ENCODE results near the gene MEIOSIN. TPM values are rescaled to one million over a fixed set of nuclear protein-coding genes. Genes with fewer than 3 reads are reported as not detected.

Gene MEIOSIN
- total RNA-seq, 1 donor from 2014 or later = not detected

DNA sequence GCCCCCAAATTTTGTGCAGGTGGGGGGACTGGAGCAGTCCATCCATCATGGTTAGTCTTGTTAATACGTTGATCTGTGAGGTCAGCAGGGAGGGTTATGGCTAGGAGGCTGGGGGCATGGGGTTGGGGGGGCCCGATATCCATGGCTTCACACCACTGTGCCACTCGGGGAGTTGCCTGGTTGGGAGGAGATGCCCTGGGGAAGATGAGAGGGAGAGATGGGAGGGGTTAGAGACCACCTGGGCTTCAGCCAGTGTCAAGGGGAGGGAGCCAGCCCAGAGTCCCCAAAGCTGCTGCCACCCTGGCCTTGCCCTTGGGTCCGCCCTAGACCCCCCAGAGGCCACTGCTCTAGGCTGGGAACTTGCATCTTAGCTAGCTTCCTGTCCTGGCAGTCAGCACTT is 50.9 kb downstream of the MEIOSIN start:
- no peak for DNase-seq (ENCODE audit: low spot score, unreplicated experiment)
- H3K9me3 Mint-ChIP-seq (ENCODE audit: low read depth) = no peaks in the 10 kb centered on the region
- no peaks in the 10 kb centered on the region for H3K27me3 Mint-ChIP-seq
- no peak overlapping the region for H3K4me3 Mint-ChIP-seq (ENCODE audit: low read depth)
- TF ChIP-seq, protein P1, sequence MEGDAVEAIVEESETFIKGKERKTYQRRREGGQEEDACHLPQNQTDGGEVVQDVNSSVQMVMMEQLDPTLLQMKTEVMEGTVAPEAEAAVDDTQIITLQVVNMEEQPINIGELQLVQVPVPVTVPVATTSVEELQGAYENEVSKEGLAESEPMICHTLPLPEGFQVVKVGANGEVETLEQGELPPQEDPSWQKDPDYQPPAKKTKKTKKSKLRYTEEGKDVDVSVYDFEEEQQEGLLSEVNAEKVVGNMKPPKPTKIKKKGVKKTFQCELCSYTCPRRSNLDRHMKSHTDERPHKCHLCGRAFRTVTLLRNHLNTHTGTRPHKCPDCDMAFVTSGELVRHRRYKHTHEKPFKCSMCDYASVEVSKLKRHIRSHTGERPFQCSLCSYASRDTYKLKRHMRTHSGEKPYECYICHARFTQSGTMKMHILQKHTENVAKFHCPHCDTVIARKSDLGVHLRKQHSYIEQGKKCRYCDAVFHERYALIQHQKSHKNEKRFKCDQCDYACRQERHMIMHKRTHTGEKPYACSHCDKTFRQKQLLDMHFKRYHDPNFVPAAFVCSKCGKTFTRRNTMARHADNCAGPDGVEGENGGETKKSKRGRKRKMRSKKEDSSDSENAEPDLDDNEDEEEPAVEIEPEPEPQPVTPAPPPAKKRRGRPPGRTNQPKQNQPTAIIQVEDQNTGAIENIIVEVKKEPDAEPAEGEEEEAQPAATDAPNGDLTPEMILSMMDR (IDR thresholded peaks at IDR 0.05; ENCODE audit: unreplicated experiment) = no peak
- H3K27ac Mint-ChIP-seq = no peak overlapping the region
- H3K4me1 Mint-ChIP-seq (ENCODE audit: low read depth) = peaks cover 10% of the 10 kb centered on the region
- H3K36me3 Mint-ChIP-seq (ENCODE audit: insufficient read depth) = peaks cover 20% of the 10 kb centered on the region

DNA sequence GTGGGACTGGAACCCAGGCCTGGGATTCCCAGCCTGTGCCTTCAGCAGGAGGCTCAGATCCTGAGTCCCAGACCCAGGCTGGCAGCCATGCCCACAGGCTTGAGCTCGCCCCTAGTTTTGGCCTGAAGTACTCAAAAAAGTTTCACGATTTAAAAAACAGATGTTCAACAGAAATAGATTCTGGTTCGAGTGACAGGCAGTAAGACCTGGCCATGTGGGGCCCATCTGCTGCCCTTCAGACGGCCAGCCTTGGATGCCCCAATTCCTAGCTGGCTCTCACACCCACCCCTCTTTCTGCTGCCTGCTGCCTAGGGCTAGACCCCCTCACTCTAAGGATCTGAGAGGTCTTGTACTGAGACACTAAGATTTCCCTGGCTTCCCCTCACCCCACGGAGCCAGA is 51.9 kb downstream of the MEIOSIN start:
- Mint-ChIP-seq H3K36me3 (ENCODE audit: insufficient read depth) (peaks cover 17% of the 10 kb centered on the region), H3K27me3 (no peaks in the 10 kb centered on the region), H3K27ac (no peak overlapping the region), H3K4me3 (ENCODE audit: low read depth) (no peak overlapping the region), H3K4me1 (ENCODE audit: low read depth) (peaks cover 3% of the 10 kb centered on the region), H3K9me3 (ENCODE audit: low read depth) (no peaks in the 10 kb centered on the region)
- TF ChIP-seq, protein P1 (IDR thresholded peaks at IDR 0.05; ENCODE audit: unreplicated experiment) = no peak
- DNase-seq (ENCODE audit: low spot score, unreplicated experiment) = no peak

DNA sequence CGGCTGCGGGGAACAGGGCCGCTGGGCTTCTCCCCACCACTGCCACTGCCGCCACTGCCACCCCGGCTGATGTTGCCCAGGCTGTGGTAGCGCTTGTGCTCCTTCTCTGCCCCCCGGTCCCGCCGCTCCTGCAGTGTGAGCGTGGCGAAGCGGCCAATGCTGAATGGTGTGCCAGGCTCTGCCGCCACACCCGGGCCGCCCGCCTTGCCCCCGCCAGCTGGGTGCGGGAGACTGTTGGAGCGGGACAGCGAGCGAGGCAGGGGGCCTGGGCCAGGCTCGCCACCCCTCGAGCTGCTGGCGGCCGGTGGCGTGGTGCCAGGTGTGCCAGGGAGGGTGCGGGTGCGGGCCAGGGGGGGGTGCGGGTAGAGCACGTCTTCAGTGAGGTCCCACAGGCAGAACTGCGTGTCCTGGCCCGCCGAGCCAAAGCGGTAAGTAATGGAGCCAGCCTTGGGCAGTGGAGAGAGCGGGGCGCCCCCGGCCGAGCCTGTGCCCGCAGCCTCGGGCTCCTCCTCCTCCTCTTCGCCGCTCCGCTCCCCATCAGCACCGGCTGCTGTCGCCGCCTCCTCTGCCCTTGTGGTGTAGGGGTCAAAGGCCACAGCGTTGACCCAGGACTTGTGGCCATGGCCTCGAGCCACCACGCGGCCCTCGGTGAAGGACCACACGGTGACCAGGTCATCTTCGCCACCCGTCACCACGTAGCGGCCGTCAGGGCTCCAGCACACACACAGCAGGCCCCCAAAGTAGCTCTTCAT is 52.7 kb downstream of the MEIOSIN start:
- H3K4me3 Mint-ChIP-seq (ENCODE audit: low read depth) = no peak overlapping the region
- H3K9me3 Mint-ChIP-seq (ENCODE audit: low read depth) = no peaks in the 10 kb centered on the region
- no peak overlapping the region for H3K27ac Mint-ChIP-seq
- DNase-seq (ENCODE audit: low spot score, unreplicated experiment) = no peak
- H3K4me1 Mint-ChIP-seq (ENCODE audit: low read depth) = peaks cover 2% of the 10 kb centered on the region
- peaks cover 17% of the 10 kb centered on the region for H3K36me3 Mint-ChIP-seq (ENCODE audit: insufficient read depth)
- TF ChIP-seq, protein P1 (IDR thresholded peaks at IDR 0.05; ENCODE audit: unreplicated experiment) = no peak
- H3K27me3 Mint-ChIP-seq = no peaks in the 10 kb centered on the region

DNA sequence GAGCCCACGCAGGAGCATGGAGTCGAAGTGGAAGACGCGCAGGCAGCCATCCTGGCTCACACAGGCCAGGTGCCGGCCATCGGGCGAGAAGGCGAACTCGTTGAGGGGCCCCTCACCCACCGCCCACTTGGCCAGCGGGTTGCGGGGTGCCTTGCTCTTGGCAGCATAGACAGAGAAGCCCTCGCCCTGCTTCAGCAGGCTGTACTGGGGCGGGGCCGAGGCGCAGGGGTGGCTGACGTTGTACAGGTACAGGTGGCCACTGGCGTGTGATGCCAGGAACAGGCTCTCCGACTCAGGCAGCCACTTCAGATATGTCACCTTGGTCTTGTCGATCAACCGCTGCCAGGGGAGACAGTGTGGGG is 53.3 kb downstream of the MEIOSIN start:
- no peak for DNase-seq (ENCODE audit: low spot score, unreplicated experiment)
- Mint-ChIP-seq H3K27me3 (no peaks in the 10 kb centered on the region), H3K9me3 (ENCODE audit: low read depth) (no peaks in the 10 kb centered on the region), H3K4me1 (ENCODE audit: low read depth) (peaks cover 6% of the 10 kb centered on the region), H3K4me3 (ENCODE audit: low read depth) (no peak overlapping the region), H3K27ac (no peak overlapping the region), H3K36me3 (ENCODE audit: insufficient read depth) (peaks cover 17% of the 10 kb centered on the region)
- TF ChIP-seq, protein P1 (IDR thresholded peaks at IDR 0.05; ENCODE audit: unreplicated experiment) = no peak

DNA sequence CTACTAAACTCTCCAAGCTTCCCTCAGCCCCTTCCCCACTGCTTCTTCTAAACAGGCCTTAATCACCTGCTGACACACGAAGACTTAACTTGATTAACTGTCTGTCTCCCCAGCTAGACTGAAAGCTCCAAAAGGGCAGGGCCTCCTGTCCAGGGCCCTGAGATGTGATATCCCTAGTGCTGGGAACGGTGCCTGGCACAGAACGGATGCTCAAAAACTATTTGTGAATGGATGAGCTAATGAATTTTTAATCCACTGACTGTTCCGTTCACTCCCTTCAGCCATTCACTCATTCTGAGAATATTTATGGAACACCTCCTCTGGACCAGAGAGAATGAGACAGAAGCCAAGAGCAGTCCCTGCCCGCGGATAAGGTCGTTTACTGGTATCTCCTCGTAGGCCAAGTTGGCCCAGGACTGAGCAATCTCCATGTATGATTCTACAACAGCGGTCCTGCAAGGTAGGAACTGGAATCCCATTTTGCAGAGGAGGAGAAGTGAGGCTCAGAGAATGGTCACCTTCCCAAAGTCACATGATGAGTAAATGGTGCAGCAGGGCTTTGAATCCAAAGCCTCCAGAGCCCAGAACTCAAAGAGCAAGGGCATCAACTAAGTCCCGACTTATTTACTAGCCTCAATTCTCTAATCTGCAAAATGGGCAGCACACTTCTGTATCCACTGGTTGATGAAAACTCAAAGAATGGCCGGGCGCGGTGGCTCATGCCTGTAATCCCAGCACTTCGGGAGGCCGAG is 56.0 kb downstream of the MEIOSIN start:
- peaks cover 17% of the 10 kb centered on the region for H3K36me3 Mint-ChIP-seq (ENCODE audit: insufficient read depth)
- DNase-seq (ENCODE audit: low spot score, unreplicated experiment) = no peak
- H3K9me3 Mint-ChIP-seq (ENCODE audit: low read depth) = no peaks in the 10 kb centered on the region
- H3K4me1 Mint-ChIP-seq (ENCODE audit: low read depth) = peaks cover 19% of the 10 kb centered on the region
- no peak overlapping the region for H3K27ac Mint-ChIP-seq
- TF ChIP-seq, protein P1 (IDR thresholded peaks at IDR 0.05; ENCODE audit: unreplicated experiment) = no peak
- H3K27me3 Mint-ChIP-seq = no peaks in the 10 kb centered on the region
- H3K4me3 Mint-ChIP-seq (ENCODE audit: low read depth) = no peak overlapping the region
